Measurements from ENCODE around the gene DPH3. TPM values are rescaled to one million over a fixed set of nuclear protein-coding genes. Genes with fewer than 3 reads are reported as not detected.

DPH3 gene
- total RNA-seq, 1 experiment from 2014 or later: 16.2 TPM

GRCh38 chr3:16233806-16234205 is 30.9 kb downstream of the DPH3 start:
- no TSS peak for BruUV-seq (replicated peaks)
- intact Hi-C loops (cut with micrococcal nuclease; ENCODE audit: unreplicated experiment): no loop called here
- no peak for DNase-seq
- Histone ChIP-seq H3K27ac (no peak overlapping the region), H3F3A (ENCODE audit: insufficient read depth, low read depth) (no peaks in the 10 kb centered on the region), H3K79me2 (ENCODE audit: low read depth) (no peaks in the 10 kb centered on the region), H2AFZ (no peak overlapping the region), H3K9me3 (ENCODE audit: insufficient read depth, low read depth) (no peaks in the 10 kb centered on the region), H3K4me3 (no peak overlapping the region), H3K27me3 (ENCODE audit: insufficient read depth, low read depth) (no peaks in the 10 kb centered on the region), H3K36me3 (ENCODE audit: low read depth) (no peaks in the 10 kb centered on the region), H4K20me1 (ENCODE audit: insufficient read depth) (no peaks in the 10 kb centered on the region), H3K9me2 (ENCODE audit: insufficient read depth) (no peaks in the 10 kb centered on the region), H3K4me1 (replicated peaks; ENCODE audit: insufficient read depth) (no peaks in the 10 kb centered on the region), H3K4me2 (no peak overlapping the region)
- CTCF ChIA-PET: interaction anchor here (0.6 kb wide), 1 partner anchor 183 kb away, joined by 3 read pairs; no protein-coding TSS in a partner anchor
- no peak for TF ChIP-seq CTCF (conservative IDR thresholded peaks at IDR 0.05)
- no peak for TF ChIP-seq EZH2 (IDR thresholded peaks at IDR 0.05; ENCODE audit: low read depth)
- POLR2A ChIA-PET (ENCODE audit: unreplicated experiment): no interaction called here

- TF ChIP-seq EZH2 (IDR thresholded peaks at IDR 0.05; ENCODE audit: low read depth) (no peak), CTCF (conservative IDR thresholded peaks at IDR 0.05) (no peak)
- H3F3A ChIP-seq (ENCODE audit: insufficient read depth, low read depth): no peaks in the 10 kb centered on the region
- no peaks in the 10 kb centered on the region for H3K9me2 ChIP-seq (ENCODE audit: insufficient read depth)
- intact Hi-C loops (cut with micrococcal nuclease; ENCODE audit: unreplicated experiment): no loop called here
- H3K27me3 ChIP-seq (ENCODE audit: insufficient read depth, low read depth): no peaks in the 10 kb centered on the region
- H3K9me3 ChIP-seq (ENCODE audit: insufficient read depth, low read depth): no peaks in the 10 kb centered on the region
- H3K79me2 ChIP-seq (ENCODE audit: low read depth): no peaks in the 10 kb centered on the region
- H3K27ac ChIP-seq: no peak overlapping the region
- no peaks in the 10 kb centered on the region for H3K4me1 ChIP-seq (replicated peaks; ENCODE audit: insufficient read depth)
- POLR2A ChIA-PET (ENCODE audit: unreplicated experiment): no interaction called here
- H3K36me3 ChIP-seq (ENCODE audit: low read depth): no peaks in the 10 kb centered on the region
- no peaks in the 10 kb centered on the region for H4K20me1 ChIP-seq (ENCODE audit: insufficient read depth)
- DNase-seq: no peak
- no peak overlapping the region for H3K4me2 ChIP-seq
- no peak overlapping the region; the same call in 1 of the 2 replicates for H2AFZ ChIP-seq
- CTCF ChIA-PET: no interaction called here
- no peak overlapping the region for H3K4me3 ChIP-seq
- no TSS peak for BruUV-seq (replicated peaks)
Measured at GRCh38 chr3:16231983-16232382, 32.8 kb downstream of the DPH3 start.

- H3K27me3 ChIP-seq (ENCODE audit: insufficient read depth, low read depth): no peaks in the 10 kb centered on the region
- CTCF ChIA-PET: no interaction called here
- no peaks in the 10 kb centered on the region for H3K9me3 ChIP-seq (ENCODE audit: insufficient read depth, low read depth)
- no peaks in the 10 kb centered on the region for H4K20me1 ChIP-seq (ENCODE audit: insufficient read depth)
- H3K4me2 ChIP-seq: no peak overlapping the region
- no peaks in the 10 kb centered on the region for H3K36me3 ChIP-seq (ENCODE audit: low read depth)
- BruUV-seq (replicated peaks): no TSS peak
- 0 out of 2 replicates have a peak, but pooled peaks cover under 1% of the 10 kb centered on the region for H3K9me2 ChIP-seq (ENCODE audit: insufficient read depth)
- H2AFZ ChIP-seq: no peak overlapping the region
- POLR2A ChIA-PET (ENCODE audit: unreplicated experiment): interaction anchor here (0.6 kb wide), 1 partner anchor 169 kb away, joined by 12 read pairs; no protein-coding TSS in a partner anchor
- H3K27ac ChIP-seq: no peak overlapping the region
- no peak for DNase-seq
- intact Hi-C loops (cut with micrococcal nuclease; ENCODE audit: unreplicated experiment): no loop called here
- no peaks in the 10 kb centered on the region for H3K4me1 ChIP-seq (replicated peaks; ENCODE audit: insufficient read depth)
- TF ChIP-seq CTCF (conservative IDR thresholded peaks at IDR 0.05): no peak
- TF ChIP-seq EZH2 (IDR thresholded peaks at IDR 0.05; ENCODE audit: low read depth): no peak
- H3F3A ChIP-seq (ENCODE audit: insufficient read depth, low read depth): no peaks in the 10 kb centered on the region
- H3K79me2 ChIP-seq (ENCODE audit: low read depth): no peaks in the 10 kb centered on the region
- H3K4me3 ChIP-seq: no peak overlapping the region
Measured at GRCh38 chr3:16229681-16230080, 35.1 kb downstream of the DPH3 start.

Measured in PC-9 (cell line).